AG04450 (cell line): ENCODE results near the gene FAM131B. TPM values are rescaled to one million over a fixed set of nuclear protein-coding genes. Genes with fewer than 3 reads are reported as not detected.

Experiments
- CTCF ChIA-PET: fragments of 300-600, 350-600 bp; formaldehyde crosslinking; extraction: SDS; loops from one replicate; lab custom pipeline; 2022; ENCODE audit warnings: antibody characterized with exemption, inconsistent platforms; lab: Charles Lee
- POLR2A ChIA-PET: fragments of 350-600 bp; formaldehyde crosslinking; extraction: SDS; loops from one replicate; lab custom pipeline; 2021; ENCODE audit warnings: antibody characterized with exemption, inconsistent platforms; lab: Yijun Ruan, JAX
- DNase-seq: peaks from one replicate; pipeline ENCODE4 v3.0.0-alpha.2; 2011; ENCODE audit warnings: low read depth, low spot score
- H3K27ac ChIP-seq: one replicate; pipeline ENCODE4 v1.5.1; 2012; ENCODE audit warnings: low read depth, low read length, control low read depth
- H3K27me3 ChIP-seq: one replicate; pipeline ENCODE4 v1.6.0; 2012; ENCODE audit warnings: low read length; ENCODE audit not compliant: control insufficient read depth, insufficient read depth
- H3K4me3 ChIP-seq: 2 replicates; pipeline ENCODE4 v1.5.1; 2011; ENCODE audit warnings: mild to moderate bottlenecking, low read depth, low read length, control low read depth
- H3K9me3 ChIP-seq: 2 replicates; pipeline ENCODE4 v1.5.1; 2012; ENCODE audit warnings: low read length; ENCODE audit not compliant: control insufficient read depth, insufficient read depth
- polyA plus RNA-seq: library from polyadenylated mRNA; depleted of rRNA; stranded (reverse); fragments of >200 nt; gene quantifications from 2 replicates; pipeline ENCODE4 v1.2.3, GENCODE V29; 2011
- TF ChIP-seq, protein P1 (sequence below): IDR thresholded peaks from 2 replicates; pipeline ENCODE4 v1.5.1; 2011; ENCODE audit warnings: low read depth, low read length, control low read depth, inconsistent platforms

Gene FAM131B
- polyA plus RNA-seq, 1 experiment = 3.1 TPM

DNA sequence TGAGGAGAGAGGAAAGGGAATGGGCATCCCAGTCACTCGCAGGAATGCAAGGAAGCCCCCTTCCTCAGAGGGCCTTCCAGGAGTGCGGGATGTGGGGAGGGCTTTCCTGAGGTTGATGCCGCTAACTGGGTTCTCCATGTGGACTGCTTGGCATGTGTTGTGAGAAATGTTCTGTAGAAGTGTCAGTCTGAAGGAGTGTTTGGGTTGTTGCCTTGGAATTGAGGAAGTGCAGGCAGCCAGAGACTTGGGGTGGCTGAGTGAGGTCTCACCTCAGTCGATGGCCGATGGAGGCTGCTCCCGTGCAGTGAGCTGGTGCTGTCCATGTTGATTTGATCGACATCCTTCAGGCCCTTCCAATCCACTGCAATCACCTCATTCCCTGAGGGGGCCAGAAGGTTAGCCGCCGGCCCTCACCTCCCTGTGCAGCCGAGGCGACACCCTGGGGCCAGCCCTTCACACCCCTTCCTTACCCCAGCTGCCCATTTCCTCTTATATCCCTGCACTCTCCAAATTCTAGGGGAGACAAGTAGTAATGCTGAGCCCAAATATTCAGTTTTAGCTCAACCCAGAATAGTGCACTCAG lies 2.7 kb downstream of the FAM131B start:
- CTCF ChIA-PET = no interaction called here
- TF ChIP-seq, protein P1, sequence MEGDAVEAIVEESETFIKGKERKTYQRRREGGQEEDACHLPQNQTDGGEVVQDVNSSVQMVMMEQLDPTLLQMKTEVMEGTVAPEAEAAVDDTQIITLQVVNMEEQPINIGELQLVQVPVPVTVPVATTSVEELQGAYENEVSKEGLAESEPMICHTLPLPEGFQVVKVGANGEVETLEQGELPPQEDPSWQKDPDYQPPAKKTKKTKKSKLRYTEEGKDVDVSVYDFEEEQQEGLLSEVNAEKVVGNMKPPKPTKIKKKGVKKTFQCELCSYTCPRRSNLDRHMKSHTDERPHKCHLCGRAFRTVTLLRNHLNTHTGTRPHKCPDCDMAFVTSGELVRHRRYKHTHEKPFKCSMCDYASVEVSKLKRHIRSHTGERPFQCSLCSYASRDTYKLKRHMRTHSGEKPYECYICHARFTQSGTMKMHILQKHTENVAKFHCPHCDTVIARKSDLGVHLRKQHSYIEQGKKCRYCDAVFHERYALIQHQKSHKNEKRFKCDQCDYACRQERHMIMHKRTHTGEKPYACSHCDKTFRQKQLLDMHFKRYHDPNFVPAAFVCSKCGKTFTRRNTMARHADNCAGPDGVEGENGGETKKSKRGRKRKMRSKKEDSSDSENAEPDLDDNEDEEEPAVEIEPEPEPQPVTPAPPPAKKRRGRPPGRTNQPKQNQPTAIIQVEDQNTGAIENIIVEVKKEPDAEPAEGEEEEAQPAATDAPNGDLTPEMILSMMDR = no peak
- no peak overlapping the region for H3K27ac ChIP-seq
- DNase-seq = no peak
- peaks cover 41% of the 10 kb centered on the region for H3K27me3 ChIP-seq
- POLR2A ChIA-PET = no interaction called here
- H3K4me3 ChIP-seq = no peak overlapping the region
- no peaks in the 10 kb centered on the region; the same call in 1 of the 2 replicates for H3K9me3 ChIP-seq

DNA sequence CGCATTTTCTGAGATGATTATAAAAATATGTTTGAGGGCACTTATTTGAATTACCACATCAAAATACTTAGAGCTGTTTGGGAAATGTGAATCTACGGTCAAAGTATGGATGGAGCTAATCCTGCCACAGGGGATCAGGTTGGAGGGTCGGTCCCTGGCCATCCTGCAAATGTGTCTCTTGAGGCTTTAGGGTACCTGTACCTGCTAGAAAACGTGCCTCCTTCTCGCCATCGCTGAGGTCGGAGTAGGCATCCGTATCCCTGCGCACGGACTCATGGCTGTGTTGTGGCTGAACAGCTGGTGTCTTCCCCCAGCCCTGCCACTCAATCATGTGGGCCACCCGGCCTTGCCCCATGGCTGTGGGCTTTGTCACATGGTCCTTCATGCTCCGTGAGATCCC lies 3.9 kb downstream of the FAM131B start:
- Histone ChIP-seq H3K9me3 (no peaks in the 10 kb centered on the region; the same call in 1 of the 2 replicates), H3K27me3 (peaks cover 33% of the 10 kb centered on the region), H3K27ac (no peak overlapping the region), H3K4me3 (no peak overlapping the region)
- DNase-seq = no peak
- ChIA-PET CTCF (no interaction called here), POLR2A (no interaction called here)
- TF ChIP-seq, protein P1 = no peak

DNA sequence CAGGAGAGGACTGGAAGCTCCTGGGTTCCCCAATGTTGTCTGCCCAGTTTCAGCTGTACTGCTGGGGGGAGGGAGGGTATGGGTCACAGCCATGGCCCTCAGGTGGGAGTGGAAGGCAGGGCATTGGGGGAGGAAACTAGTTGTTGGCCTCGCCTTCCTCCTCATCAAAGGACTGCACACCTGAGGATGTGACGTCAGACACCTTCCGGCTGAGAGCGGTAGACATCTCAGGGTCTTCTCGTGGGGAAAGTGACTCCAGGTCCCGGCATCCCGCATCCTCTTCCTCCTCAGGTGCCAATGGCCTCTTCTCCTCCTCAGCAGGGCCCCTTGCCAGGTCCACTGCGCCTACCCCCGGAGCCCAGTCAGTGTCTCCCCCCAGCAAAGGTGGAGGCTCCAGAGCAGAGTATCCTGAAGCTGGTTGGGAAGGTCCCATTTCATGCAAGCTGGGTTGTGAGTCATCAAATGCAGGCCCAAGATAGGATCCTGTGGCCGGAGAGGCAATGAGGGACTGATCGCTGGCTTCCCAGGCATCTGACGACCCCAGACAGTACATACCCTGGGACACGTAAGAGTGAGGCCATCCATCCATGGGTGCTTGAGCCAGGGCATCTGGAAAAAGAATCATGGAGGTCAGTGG lies 6.0 kb downstream of the FAM131B start:
- Histone ChIP-seq H3K9me3 (no peaks in the 10 kb centered on the region), H3K4me3 (no peak overlapping the region), H3K27ac (no peak overlapping the region), H3K27me3 (peaks cover 18% of the 10 kb centered on the region)
- POLR2A ChIA-PET = no interaction called here
- DNase-seq = no peak
- CTCF ChIA-PET = interaction anchor here (0.6 to 1.3 kb wide), 2 partner anchors 24 to 127 kb away, joined by 3 to 4 read pairs; no protein-coding TSS in a partner anchor
- TF ChIP-seq, protein P1 = no peak

DNA sequence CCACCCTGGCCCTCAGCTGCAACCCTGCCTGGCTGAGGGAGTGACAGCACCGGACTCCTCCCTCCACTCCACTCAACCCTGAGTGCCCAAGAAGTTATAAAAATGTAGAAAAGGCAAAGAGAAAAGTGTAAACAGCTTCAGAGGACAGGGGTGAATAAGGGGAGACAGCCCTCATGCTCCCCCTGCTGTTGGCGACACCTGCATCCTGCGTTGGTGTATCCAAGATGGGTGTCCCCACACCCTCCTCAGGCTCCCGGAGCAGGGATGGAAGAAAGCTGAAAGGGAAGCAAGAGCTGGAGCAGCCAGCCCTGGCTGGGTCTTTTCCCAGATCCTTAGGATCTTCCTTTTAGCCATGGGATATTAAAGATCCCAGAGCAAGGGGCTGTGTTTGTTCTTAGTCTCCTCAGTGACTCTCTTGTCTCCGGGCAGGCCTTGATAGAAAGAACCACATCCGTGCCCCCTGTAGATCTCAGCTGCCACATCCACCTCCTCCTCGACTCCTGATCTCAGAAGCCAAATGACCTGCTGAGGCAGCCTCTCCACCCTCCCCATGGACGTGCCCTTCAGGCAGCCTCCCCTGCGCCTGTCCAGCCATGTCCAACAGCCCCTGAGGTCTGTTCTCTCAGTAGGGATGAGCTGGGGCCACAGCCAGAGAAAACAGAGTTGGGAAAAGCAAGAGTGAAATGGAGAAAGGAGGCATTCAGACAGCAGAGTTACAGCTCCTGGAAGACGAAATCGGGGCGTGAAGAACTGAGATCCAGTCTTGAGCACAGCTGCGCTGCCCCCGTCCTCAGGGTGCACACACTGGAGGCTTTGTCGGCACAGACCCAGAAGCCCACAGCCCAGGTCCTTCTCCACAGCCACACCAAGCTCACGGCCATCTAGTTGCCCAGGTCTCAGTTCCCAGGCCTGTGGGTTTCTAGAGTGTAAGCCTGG lies 6.8 kb downstream of the FAM131B start:
- Histone ChIP-seq H3K27ac (no peak overlapping the region), H3K4me3 (no peak overlapping the region), H3K9me3 (no peaks in the 10 kb centered on the region), H3K27me3 (peaks cover 12% of the 10 kb centered on the region)
- ChIA-PET CTCF (interaction anchor here (0.6 to 1.3 kb wide), 4 partner anchors 24 to 128 kb away, joined by 3 to 4 read pairs (median 3); no protein-coding TSS in a partner anchor), POLR2A (no interaction called here)
- no peak for DNase-seq
- TF ChIP-seq, protein P1 = no peak
